ENCODE results near the gene QSER1. TPM values are rescaled to one million over a fixed set of nuclear protein-coding genes. Genes with fewer than 3 reads are reported as not detected.

Gene QSER1
- total RNA-seq, 1 experiment from 2014 or later, result 48.0 TPM

GRCh38 chr11:32881286-32881685, 11.3 kb upstream of the QSER1 start:
- Histone ChIP-seq H4K20me1 (ENCODE audit: insufficient read depth) (no peaks in the 10 kb centered on the region), H3K36me3 (ENCODE audit: control insufficient read depth in 1 of 2, insufficient read depth in 2 of 2, low read length in 2 of 2) (no peaks in the 10 kb centered on the region), H3K9me2 (ENCODE audit: insufficient read depth) (no peaks in the 10 kb centered on the region), H3K9me3 (ENCODE audit: control insufficient read depth in 1 of 2, insufficient read depth in 1 of 2, low read depth in 1 of 2, low read length in 2 of 2) (no peaks in the 10 kb centered on the region), H2AFZ (ENCODE audit: low read depth, low read length, poor library complexity, severe bottlenecking) (no peak overlapping the region), H3K4me1 (ENCODE audit: control insufficient read depth in 1 of 2, insufficient read depth in 2 of 2, low read length in 2 of 2) (no peaks in the 10 kb centered on the region), H3K27ac (ENCODE audit: low read depth, low read length) (no peak overlapping the region), H3K4me2 (ENCODE audit: low read length) (no peak overlapping the region), H3K79me2 (ENCODE audit: insufficient read depth, low read length) (no peaks in the 10 kb centered on the region), H3K9ac (ENCODE audit: low read length) (no peak overlapping the region), H3K4me3 (replicated peaks in 1 of 2; ENCODE audit: low read depth in 1 of 2, low read length in 2 of 2) (no peak overlapping the region), H3K27me3 (ENCODE audit: insufficient read depth, low read length) (no peaks in the 10 kb centered on the region)
- TF ChIP-seq SRF (IDR thresholded peaks at IDR 0.05; ENCODE audit: low read depth) (no peak), POLR2A (IDR thresholded peaks at IDR 0.05; ENCODE audit: borderline replicate concordance, extremely low read depth, insufficient read depth, insufficient read length) (no peak), RAD21 (IDR thresholded peaks at IDR 0.05; ENCODE audit: low read depth) (no peak), ZNF274 (IDR thresholded peaks at IDR 0.05; ENCODE audit: low read depth, low read length) (no peak), EZH2phosphoT487 (IDR thresholded peaks at IDR 0.05; ENCODE audit: borderline replicate concordance) (no peak), ATF3 (IDR thresholded peaks at IDR 0.05) (no peak), SIN3A (IDR thresholded peaks at IDR 0.05; ENCODE audit: low read depth) (no peak), MAX (IDR thresholded peaks at IDR 0.05) (no peak), JUND (IDR thresholded peaks at IDR 0.05) (no peak), POLR2AphosphoS5 (IDR thresholded peaks at IDR 0.05; ENCODE audit: low read depth, low read length) (no peak), CTCF (IDR thresholded peaks at IDR 0.05 in 2 of 3, conservative IDR thresholded peaks at IDR 0.05 in 1 of 3; ENCODE audit: borderline replicate concordance in 1 of 3, insufficient read depth in 1 of 3, low read depth in 2 of 3, low read length in 2 of 3) (no peak), FOSL1 (IDR thresholded peaks at IDR 0.05; ENCODE audit: low read depth) (no peak), REST (IDR thresholded peaks at IDR 0.05; ENCODE audit: low read depth) (no peak), YY1 (IDR thresholded peaks at IDR 0.05; ENCODE audit: extremely low read depth, insufficient replicate concordance, low read depth, low read length) (no peak), ZFX (IDR thresholded peaks at IDR 0.05) (no peak), SP1 (IDR thresholded peaks at IDR 0.05; ENCODE audit: low read depth) (no peak), ELF1 (IDR thresholded peaks at IDR 0.05; ENCODE audit: borderline replicate concordance, low read depth) (no peak), TCF7L2 (IDR thresholded peaks at IDR 0.05; ENCODE audit: borderline replicate concordance, extremely low read depth, insufficient read depth, insufficient read length) (no peak), ZBTB33 (IDR thresholded peaks at IDR 0.05; ENCODE audit: extremely low read depth, insufficient replicate concordance, low read length) (no peak), EGR1 (IDR thresholded peaks at IDR 0.05; ENCODE audit: low read depth) (no peak)
- intact Hi-C loops (cut with micrococcal nuclease), result loop anchor here (10.0 kb wide), 1 partner anchor 814 kb away; no protein-coding TSS in a partner anchor
- RAD21 ChIA-PET (ENCODE audit: low non-redundant PET in 1 of 2, low total read pairs in 2 of 2, uncharacterized antibody in 2 of 2, unreplicated experiment in 2 of 2), result no interaction called here
- no peak for DNase-seq (ENCODE audit: low read depth, low spot score)
- no TSS peak for BruUV-seq (replicated peaks)
- no peak for ATAC-seq
- CTCF ChIA-PET, result no interaction called here
- POLR2A ChIA-PET, result no interaction called here
